Epidermal melanocyte (primary cell): ENCODE data around the gene KIAA1191.

ENCODE experiments used
- DNase-seq: peaks from one replicate; pipeline ENCODE4 v3.0.0; 2011; ENCODE audit warnings: low spot score; ENCODE audit not compliant: insufficient read length

The KIAA1191 gene

GRCh38 chr5:176365351-176366231 is 4.0 kb upstream of the KIAA1191 start, which contains the start of gene ARL10:
TSS of gene ARL10 (plus strand) at chr5:176365487. CDS start at chr5:176365564, 77 bp downstream.
- DNase-seq, result peak; percentile 47

- no peak for DNase-seq
Measured at GRCh38 chr5:176364765-176365350, 3.3 kb upstream of the KIAA1191 start.

DNA sequence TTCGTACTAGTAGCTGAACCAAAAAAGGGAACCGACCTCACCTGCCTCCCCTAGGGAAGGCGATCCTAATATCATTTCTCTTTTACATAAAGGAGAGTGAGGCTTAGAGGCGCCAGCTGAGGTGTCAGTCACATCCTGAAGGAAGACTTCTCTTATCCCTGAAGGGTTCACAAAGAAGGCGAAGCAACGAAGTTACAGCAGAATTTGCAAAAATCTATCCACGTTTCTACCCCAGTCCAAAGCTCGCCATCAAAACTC is 598 bp upstream of the KIAA1191 start:
- DNase-seq, result no peak

GRCh38 chr5:176360894-176361436 is 599 bp downstream of the KIAA1191 start:
- DNase-seq, result no peak

GRCh38 chr5:176359658-176360057 is 1.9 kb downstream of the KIAA1191 start:
- no peak for DNase-seq

- no peak for DNase-seq
Measured at GRCh38 chr5:176356179-176356566, 5.4 kb downstream of the KIAA1191 start.

DNA sequence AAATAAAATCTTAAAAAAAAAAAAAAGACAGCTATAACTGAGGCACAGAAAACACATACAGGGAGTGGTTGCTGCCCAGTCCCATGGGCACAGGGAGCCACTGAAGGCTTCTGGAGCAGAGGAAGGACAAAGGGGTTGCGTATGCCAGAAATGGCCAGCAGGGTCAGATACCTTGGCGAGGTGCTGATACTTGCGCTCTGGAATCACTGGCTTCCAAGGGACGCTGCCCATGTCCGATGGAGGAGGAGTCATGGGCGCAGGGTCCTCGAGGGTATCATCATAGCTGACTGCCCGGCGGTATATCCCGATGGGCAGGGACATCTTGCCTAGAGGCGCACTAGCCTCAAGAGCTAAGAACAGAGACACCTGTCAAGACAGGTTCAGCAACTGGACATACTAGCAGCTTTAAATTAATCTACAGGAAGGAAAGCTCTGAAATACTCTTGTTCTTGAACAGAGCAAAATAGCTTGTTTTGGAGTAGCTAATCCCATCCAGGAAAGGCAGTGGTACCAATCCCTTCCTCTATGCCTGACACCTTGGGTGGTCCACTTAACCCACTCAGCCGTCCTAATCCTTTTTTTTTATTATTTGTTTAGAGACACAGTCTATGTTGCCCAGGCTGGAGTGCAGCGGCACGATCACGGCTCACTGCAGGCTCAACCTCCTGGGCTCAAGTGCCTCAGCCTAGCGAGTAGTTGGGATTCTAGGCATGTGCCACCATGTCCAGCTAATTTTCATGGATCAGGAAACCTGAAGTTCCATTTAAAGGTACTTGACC is 6.0 kb downstream of the KIAA1191 start:
- DNase-seq, result no peak

DNA sequence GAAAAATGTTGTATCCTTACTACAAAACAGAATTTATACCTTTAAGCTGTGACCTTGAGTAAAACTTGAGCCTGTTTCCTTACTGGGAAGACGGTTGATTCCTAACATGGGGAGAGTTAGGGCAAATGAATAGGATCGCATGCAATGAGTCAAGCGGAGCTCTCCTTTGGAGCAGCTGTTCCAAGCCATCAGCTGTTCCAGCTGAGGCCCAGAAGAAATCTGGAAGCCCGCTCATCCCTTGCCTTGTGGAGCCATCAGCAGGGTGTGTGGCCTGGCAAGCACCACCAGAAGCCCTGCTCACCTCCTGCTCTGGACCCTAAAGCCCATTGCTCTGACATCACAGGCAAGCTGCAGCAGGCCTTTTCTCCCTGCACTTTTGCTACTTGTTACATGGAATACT is 8.0 kb downstream of the KIAA1191 start:
- DNase-seq, result no peak

DNA sequence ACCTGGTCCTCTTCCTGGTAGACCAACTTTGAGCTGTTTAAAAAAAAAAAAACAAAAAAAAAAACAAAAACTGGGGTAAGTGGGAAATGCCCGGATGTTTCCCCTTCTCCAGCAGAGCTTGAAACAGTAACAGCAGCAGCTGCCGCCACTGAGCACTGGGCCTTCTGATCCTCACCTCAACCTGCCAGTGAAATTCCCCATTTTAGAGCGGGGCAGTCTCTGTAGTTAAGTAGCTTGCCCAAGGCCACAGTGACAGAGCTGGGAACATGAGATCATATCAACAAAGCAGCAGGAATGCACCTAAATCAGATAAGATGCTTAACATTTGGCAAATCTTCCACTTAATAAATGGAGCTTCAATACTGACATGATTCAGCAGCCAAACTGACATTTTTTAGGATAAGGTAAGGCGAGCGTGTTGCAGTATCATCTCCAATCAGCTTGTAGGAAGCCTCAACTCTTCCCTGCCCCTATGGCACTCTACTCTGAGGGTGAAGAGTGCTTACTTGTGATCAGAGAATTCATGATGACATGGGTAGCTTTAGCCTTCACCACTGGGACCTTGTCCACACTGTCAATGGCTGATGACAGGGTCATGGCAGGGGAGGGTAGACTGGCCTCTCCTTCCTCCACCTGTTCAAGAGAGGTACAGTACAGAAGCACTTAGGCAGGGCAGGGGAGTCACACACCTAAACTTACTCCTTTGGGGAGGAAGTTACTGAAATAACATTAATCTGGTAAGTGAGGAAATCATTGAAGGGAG is 9.3 kb downstream of the KIAA1191 start:
- DNase-seq, result no peak

- DNase-seq, result no peak
Measured at GRCh38 chr5:176350416-176350815, 11.1 kb downstream of the KIAA1191 start.

- DNase-seq, result no peak
Measured at GRCh38 chr5:176342766-176343458, 18.7 kb downstream of the KIAA1191 start.

GRCh38 chr5:176342158-176342483 is 19.4 kb downstream of the KIAA1191 start:
- no peak for DNase-seq

DNA sequence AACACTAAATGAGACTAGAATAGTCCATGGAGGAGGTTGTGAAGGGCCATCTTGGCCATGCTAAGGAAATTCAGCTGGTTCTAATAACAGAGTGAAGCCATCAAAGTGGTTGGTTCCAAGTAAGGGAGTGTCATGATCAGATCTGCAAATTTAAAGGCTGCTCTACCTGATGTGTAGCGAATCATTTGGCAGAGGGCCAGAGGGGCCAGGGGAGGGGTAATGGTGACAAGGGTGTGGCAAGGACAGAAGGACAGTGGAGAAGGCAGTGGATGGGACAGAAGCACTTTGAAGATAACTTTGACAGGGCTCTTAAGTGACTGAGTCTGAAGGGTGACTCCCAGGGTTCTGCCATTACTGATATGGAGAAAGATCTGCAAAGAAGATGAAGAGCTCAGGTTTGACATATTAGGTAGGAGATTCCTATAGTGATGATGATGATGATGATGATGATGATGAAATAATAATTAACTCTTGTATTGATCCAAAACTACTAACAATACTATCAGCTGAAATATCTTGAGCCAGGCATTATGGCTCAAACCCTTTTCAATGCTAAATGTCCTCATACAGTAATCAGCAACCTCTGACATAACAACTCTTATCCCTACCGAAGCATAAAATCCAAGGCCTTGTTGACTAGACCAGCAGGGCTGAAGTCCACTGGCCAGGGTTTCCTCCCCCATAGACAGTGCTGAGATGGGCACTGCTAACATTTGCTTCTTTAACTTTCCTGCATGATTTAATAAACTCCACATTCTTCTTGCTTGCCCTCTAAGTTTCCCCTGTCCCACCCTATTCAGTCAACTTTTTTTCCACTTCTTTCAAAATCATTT is 20.0 kb downstream of the KIAA1191 start:
- DNase-seq, result no peak

GRCh38 chr5:176339304-176339703 is 22.3 kb downstream of the KIAA1191 start:
- no peak for DNase-seq

DNA sequence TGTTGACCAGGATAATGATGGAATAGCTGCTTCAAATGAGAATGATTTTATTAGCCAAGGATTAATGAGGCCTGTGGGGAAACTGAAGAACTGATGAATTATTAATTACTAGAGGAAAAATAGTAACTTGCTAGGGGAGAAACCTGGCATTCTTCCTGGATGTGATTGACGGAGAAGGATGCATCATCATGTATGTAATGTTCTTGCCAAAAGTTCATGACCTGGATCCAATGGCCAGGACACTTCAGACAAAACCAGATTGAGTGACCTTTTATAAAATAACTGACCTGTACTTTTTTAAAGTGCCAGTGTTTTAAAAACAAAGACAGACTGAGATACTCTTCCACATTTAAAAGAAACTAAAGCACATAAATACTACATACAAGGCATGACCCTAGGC is 23.7 kb downstream of the KIAA1191 start:
- DNase-seq, result no peak

- no peak for DNase-seq
Measured at GRCh38 chr5:176334031-176334770, 27.4 kb downstream of the KIAA1191 start.

DNA sequence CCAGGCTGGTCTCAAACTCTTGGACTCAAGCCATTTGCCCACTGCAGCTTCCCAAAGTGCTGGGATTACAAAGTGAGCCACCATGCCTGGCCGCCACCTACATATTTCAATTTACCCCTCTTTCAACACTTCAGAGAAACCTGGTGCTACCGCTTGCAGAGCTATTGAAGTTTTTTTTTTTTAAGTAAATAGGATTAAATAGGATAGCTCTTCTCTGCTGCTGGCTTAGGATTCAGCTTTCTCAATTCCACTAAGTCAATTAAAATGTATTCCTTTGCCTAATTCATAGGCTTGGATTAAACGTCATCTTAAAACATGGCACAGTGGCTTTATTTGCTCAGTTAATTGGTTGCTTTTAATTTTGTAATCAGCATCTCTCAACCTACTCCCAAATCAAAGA is 41.0 kb downstream of the KIAA1191 start:
- DNase-seq, result no peak

- no peak for DNase-seq
Measured at GRCh38 chr5:176319827-176320554, 41.6 kb downstream of the KIAA1191 start.
